ENCODE data around the gene ASCL1. TPM values are rescaled to one million over a fixed set of nuclear protein-coding genes. Genes with fewer than 3 reads are reported as not detected.

Gene ASCL1
- total and polyA plus RNA-seq, 2 of the 13 experiments (the other 11 are each of a cell fraction or from before 2014, with no cell fraction given), result not detected

DNA sequence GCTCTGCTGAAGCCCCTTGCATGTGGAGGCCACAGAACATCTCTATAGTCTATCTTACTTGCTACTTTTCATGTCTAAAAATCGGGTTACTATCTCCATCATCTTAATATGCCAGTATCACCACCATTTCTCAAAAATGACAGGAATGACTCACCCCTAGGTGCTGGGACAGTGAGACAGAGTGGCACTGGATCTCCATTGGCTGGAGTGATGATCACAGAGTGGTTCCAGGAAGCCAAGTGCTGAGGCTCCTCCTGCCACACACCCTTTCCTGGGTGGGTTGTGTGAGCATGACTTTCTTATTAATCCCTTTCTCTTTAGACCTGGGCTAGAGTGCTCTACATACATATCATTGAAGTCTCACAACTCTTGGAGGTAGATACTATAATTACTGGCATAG is 3.3 kb upstream of the ASCL1 start:
- intact Hi-C loops (cut with micrococcal nuclease; ENCODE audit: unreplicated experiment), result no loop called here
- BruUV-seq (replicated peaks), result no TSS peak
- no peak for TF ChIP-seq XBP1 (CRISPR knock-in tag; IDR thresholded peaks at IDR 0.05)
- TF ChIP-seq HINFP (CRISPR knock-in tag; IDR thresholded peaks at IDR 0.05; ENCODE audit: low read depth), result no peak
- no peak for TF ChIP-seq FOXP1 (IDR thresholded peaks at IDR 0.05)
- no peak for TF ChIP-seq FOXP1 (CRISPR knock-in tag; IDR thresholded peaks at IDR 0.05)
- TF ChIP-seq ZNF562 (CRISPR knock-in tag; IDR thresholded peaks at IDR 0.05; ENCODE audit: borderline replicate concordance), result no peak
- TF ChIP-seq ZNF569 (CRISPR knock-in tag; IDR thresholded peaks at IDR 0.05; ENCODE audit: borderline replicate concordance), result no peak
- TF ChIP-seq, protein P1, sequence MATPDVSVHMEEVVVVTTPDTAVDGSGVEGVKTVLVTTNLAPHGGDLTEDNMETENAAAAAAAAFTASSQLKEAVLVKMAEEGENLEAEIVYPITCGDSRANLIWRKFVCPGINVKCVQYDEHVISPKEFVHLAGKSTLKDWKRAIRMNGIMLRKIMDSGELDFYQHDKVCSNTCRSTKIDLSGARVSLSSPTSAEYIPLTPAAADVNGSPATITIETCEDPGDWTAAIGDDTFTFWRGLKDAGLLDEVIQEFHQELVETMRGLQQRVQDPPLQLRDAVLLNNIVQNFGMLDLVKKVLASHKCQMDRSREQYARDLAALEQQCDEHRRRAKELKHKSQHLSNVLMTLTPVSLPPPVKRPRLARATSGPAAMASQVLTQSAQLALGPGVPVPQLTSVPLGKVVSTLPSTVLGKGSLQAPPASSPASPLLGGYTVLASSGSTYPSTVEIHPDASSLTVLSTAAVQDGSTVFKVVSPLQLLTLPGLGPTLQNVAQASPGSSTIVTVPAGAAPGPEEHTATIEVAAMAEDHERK (CRISPR knock-in tag; IDR thresholded peaks at IDR 0.05; ENCODE audit: low read depth), result no peak
- no peak for TF ChIP-seq SP1 (IDR thresholded peaks at IDR 0.05)
- TF ChIP-seq SP1 (CRISPR knock-in tag; IDR thresholded peaks at IDR 0.05), result no peak
- no peak for TF ChIP-seq AHR (CRISPR knock-in tag; IDR thresholded peaks at IDR 0.05)
- no peak for TF ChIP-seq ZFYVE20 (CRISPR knock-in tag; IDR thresholded peaks at IDR 0.05; ENCODE audit: borderline replicate concordance, low read depth)
- TF ChIP-seq HBP1 (CRISPR knock-in tag; IDR thresholded peaks at IDR 0.05; ENCODE audit: low read depth), result no peak
- TF ChIP-seq FOSL2 (CRISPR knock-in tag; IDR thresholded peaks at IDR 0.05), result no peak
- TF ChIP-seq KLF15 (CRISPR knock-in tag; IDR thresholded peaks at IDR 0.05; ENCODE audit: borderline replicate concordance), result no peak
- TF ChIP-seq, protein P2, sequence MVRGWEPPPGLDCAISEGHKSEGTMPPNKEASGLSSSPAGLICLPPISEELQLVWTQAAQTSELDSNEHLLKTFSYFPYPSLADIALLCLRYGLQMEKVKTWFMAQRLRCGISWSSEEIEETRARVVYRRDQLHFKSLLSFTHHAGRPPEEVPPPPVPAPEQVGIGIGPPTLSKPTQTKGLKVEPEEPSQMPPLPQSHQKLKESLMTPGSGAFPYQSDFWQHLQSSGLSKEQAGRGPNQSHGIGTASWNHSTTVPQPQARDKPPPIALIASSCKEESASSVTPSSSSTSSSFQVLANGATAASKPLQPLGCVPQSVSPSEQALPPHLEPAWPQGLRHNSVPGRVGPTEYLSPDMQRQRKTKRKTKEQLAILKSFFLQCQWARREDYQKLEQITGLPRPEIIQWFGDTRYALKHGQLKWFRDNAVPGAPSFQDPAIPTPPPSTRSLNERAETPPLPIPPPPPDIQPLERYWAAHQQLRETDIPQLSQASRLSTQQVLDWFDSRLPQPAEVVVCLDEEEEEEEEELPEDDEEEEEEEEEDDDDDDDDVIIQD (CRISPR knock-in tag; IDR thresholded peaks at IDR 0.05; ENCODE audit: low read depth), result no peak
- TF ChIP-seq, protein P3, sequence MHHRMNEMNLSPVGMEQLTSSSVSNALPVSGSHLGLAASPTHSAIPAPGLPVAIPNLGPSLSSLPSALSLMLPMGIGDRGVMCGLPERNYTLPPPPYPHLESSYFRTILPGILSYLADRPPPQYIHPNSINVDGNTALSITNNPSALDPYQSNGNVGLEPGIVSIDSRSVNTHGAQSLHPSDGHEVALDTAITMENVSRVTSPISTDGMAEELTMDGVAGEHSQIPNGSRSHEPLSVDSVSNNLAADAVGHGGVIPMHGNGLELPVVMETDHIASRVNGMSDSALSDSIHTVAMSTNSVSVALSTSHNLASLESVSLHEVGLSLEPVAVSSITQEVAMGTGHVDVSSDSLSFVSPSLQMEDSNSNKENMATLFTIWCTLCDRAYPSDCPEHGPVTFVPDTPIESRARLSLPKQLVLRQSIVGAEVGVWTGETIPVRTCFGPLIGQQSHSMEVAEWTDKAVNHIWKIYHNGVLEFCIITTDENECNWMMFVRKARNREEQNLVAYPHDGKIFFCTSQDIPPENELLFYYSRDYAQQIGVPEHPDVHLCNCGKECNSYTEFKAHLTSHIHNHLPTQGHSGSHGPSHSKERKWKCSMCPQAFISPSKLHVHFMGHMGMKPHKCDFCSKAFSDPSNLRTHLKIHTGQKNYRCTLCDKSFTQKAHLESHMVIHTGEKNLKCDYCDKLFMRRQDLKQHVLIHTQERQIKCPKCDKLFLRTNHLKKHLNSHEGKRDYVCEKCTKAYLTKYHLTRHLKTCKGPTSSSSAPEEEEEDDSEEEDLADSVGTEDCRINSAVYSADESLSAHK (CRISPR knock-in tag; IDR thresholded peaks at IDR 0.05; ENCODE audit: borderline replicate concordance), result no peak
- TF ChIP-seq MIER2 (CRISPR knock-in tag; IDR thresholded peaks at IDR 0.05), result no peak
- no peak for TF ChIP-seq ZMAT3 (CRISPR knock-in tag; conservative IDR thresholded peaks at IDR 0.05)
- ChIA-PET CTCF (ENCODE audit: low intra/inter-chr PET ratio, low total read pairs) (no interaction called here), POLR2A (no interaction called here)
- no peak overlapping the region for H3K4me2 ChIP-seq (ENCODE audit: low read depth, low read length)
- H3K36me3 ChIP-seq (replicated peaks in 1 of 2; ENCODE audit: control insufficient read depth in 1 of 2, insufficient read depth in 2 of 2, low read length in 2 of 2), result no peaks in the 10 kb centered on the region
- no peaks in the 10 kb centered on the region for H3K9me3 ChIP-seq (ENCODE audit: low read length)
- in situ Hi-C loops (cut with HindIII; ENCODE audit: extremely low pct_ligation_motif_present, low pct_unique_long_range_greater_than_20kb), result no loop called here
- peaks cover 6 to 46% of the 10 kb centered on the region in 2 experiments; a peak in 4 of 5 replicates for H3K27me3 ChIP-seq (ENCODE audit: control insufficient read depth in 1 of 2, insufficient read depth in 2 of 2, low read length in 2 of 2)
- DNase-seq (ENCODE audit: low spot score) (no peak), ATAC-seq (no peak), FAIRE-seq (no peak)
- H3K4me1 ChIP-seq (ENCODE audit: insufficient read depth, low read length), result peaks cover 28% of the 10 kb centered on the region
- H3K27ac ChIP-seq (ENCODE audit: extremely low read length, insufficient read depth, low read length), result no peak overlapping the region
- H2AFZ ChIP-seq (ENCODE audit: low read length), result no peak overlapping the region
- no peak overlapping the region for H3K4me3 ChIP-seq (replicated peaks in 1 of 3; ENCODE audit: insufficient read depth in 1 of 3, low read depth in 2 of 3, low read length in 3 of 3)
- no peaks in the 10 kb centered on the region for H3K79me2 ChIP-seq (ENCODE audit: insufficient read depth, low read length)
- H3K9ac ChIP-seq (ENCODE audit: insufficient read depth, low read depth, low read length), result no peak overlapping the region
- H4K20me1 ChIP-seq (ENCODE audit: insufficient read depth, low read length), result no peaks in the 10 kb centered on the region
- 0% methylated on average over 1 of the region's 1 CpG for WGBS (ENCODE audit: low lambda C conversion rate)

All from HepG2 (cell line).